Natural killer cell treated with Interleukin-12 subunit alpha and Interleukin-12 subunit beta and Interleukin-15 and Interleukin-18, amount 100 ng/mL, for 72 hours (primary cell): ENCODE results near the gene MGLL. TPM values are rescaled to one million over a fixed set of nuclear protein-coding genes. Genes with fewer than 3 reads are reported as not detected.

Experiments used
- ATAC-seq, 2 donors: fragments of 150-1000 bp; cut with Tn5 transposase in 1 of 2; sonication (Bioruptor Pico), chemical (Tn5 transposase) in 1 of 2; 2 replicates each; pipeline ENCODE4 v1.10.0; 2021
- DNase-seq: peaks from one replicate; pipeline ENCODE4 v3.0.0; 2022; ENCODE audit warnings: low spot score
- H3K27ac Mint-ChIP-seq, 2 donors: 1 replicate in 1 of 2; 2 replicates in 1 of 2; pipeline ENCODE4 v1.8.0; 2022; ENCODE audit warnings: mixed read lengths in 2 of 2, mild to moderate bottlenecking in 1 of 2, moderate library complexity in 1 of 2
- H3K27me3 Mint-ChIP-seq, 2 donors: 1 replicate in 1 of 2; 2 replicates in 1 of 2; pipeline ENCODE4 v1.8.0; 2022; ENCODE audit warnings: mixed read lengths in 2 of 2
- H3K36me3 Mint-ChIP-seq: one replicate; pipeline ENCODE4 v1.8.0; 2022; ENCODE audit warnings: mixed read lengths
- H3K4me1 Mint-ChIP-seq, 2 donors: 1 replicate in 1 of 2; 2 replicates in 1 of 2; pipeline ENCODE4 v1.8.0; 2022; ENCODE audit warnings: low read depth in 2 of 2, mixed read lengths in 2 of 2, mild to moderate bottlenecking in 1 of 2
- H3K4me3 Mint-ChIP-seq: one replicate; pipeline ENCODE4 v1.8.0; 2022; ENCODE audit warnings: mixed read lengths
- H3K9me3 Mint-ChIP-seq: 2 replicates; pipeline ENCODE4 v1.8.0; 2022; ENCODE audit warnings: mixed read lengths
- total RNA-seq, 2 donors: library from RNA; stranded (reverse); gene quantifications; one replicate each; pipeline ENCODE4 v1.2.3, GENCODE V29; 2022

The MGLL gene
- total RNA-seq, 2 donors from 2014 or later, result 2.1 to 3.2 TPM

DNA sequence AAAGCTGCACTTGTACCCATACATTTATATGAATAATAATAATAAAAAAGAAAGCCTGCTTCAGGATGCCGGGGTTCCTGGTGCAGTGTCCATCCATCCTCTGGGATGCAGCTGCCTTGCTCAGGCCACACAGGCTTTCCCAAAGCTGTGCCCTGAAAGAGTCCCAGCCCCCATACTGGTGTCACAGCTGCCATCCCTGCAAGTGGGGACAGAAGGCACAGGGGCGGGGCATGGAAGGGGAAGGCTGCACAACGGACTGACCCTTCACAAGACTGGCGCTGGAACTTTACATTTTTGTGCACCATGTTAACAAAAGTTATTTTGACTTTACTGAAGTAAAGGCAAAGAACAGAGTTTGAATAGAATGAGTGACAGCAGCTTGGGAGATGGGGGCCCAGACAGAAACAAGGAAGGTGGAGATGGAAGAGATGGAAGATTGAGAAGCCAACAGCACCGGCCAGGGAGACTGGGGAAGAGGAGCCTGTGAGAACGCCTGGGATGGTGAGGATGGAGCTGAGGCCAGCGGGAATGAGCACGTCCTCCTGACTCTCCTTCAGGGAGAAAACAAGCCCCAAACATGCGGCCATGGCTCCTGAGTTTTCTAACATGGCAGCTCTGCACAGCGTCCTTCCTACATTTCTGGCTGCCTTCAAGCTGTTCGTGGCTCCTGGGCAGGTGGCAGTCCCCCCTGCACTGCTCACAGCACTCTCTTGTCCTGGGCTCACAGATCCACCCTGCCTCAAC lies 76.5 kb downstream of the MGLL start:
- no peak for ATAC-seq
- Mint-ChIP-seq H3K36me3 (no peaks in the 10 kb centered on the region), H3K4me3 (no peak overlapping the region), H3K9me3 (no peaks in the 10 kb centered on the region), H3K27ac (no peak overlapping the region), H3K27me3 (peaks cover 4 to 5% of the 10 kb centered on the region in 2 donors), H3K4me1 (no peaks in the 10 kb centered on the region)
- DNase-seq, result no peak

DNA sequence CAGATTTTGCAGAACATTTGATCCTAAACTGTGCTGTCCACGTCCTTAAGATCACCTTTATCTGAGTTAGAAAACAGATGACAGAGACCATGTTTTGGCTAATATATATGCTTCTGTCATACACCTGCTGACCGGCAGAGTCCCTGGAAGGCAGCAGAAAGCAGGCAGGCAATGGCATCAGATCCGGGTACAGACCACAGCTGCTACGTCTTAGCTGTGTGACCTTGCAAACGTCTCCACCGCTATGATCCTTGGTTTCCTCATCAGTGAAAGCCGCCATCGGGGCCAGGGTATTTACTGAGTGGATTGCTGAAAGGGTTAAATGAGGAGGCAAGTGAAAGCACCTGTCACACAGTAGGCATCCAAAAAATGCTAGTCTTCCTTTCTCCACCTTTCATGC lies 77.4 kb downstream of the MGLL start:
- no peak for ATAC-seq

DNA sequence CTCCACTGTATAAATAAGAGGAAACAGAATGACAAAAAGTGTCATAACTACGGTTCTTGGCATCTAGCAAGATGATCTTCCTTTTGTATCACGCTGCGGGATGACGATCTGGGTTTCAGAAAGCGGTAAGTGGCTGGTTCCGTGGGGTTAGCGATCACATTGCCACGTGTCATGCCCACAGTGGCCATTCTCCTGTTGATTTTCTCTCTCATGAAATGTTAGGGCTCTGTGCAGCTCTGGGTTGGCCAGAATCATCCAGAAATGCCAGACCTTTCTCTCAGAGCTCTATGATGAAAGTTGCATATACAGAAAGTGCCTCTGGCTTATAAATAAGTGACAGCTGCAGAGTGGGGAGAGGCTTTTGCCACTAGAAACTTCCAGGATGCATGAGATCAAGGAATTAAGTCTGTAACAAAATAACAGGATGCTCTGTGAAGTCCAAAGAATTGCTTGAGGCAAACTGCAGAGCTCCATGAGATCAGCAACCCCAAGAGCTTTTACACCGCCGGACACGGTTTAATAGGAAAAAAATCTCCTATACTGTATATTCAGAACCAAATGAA lies 78.0 kb downstream of the MGLL start:
- no peaks in the 10 kb centered on the region for H3K36me3 Mint-ChIP-seq

More for the DNA sequence above, 77.4 kb downstream of the MGLL start:
- no peak for DNase-seq
- Mint-ChIP-seq H3K4me3 (no peak overlapping the region), H3K4me1 (no peaks in the 10 kb centered on the region), H3K36me3 (no peaks in the 10 kb centered on the region), H3K9me3 (no peaks in the 10 kb centered on the region), H3K27ac (no peak overlapping the region), H3K27me3 (no peaks in the 10 kb centered on the region)

DNA sequence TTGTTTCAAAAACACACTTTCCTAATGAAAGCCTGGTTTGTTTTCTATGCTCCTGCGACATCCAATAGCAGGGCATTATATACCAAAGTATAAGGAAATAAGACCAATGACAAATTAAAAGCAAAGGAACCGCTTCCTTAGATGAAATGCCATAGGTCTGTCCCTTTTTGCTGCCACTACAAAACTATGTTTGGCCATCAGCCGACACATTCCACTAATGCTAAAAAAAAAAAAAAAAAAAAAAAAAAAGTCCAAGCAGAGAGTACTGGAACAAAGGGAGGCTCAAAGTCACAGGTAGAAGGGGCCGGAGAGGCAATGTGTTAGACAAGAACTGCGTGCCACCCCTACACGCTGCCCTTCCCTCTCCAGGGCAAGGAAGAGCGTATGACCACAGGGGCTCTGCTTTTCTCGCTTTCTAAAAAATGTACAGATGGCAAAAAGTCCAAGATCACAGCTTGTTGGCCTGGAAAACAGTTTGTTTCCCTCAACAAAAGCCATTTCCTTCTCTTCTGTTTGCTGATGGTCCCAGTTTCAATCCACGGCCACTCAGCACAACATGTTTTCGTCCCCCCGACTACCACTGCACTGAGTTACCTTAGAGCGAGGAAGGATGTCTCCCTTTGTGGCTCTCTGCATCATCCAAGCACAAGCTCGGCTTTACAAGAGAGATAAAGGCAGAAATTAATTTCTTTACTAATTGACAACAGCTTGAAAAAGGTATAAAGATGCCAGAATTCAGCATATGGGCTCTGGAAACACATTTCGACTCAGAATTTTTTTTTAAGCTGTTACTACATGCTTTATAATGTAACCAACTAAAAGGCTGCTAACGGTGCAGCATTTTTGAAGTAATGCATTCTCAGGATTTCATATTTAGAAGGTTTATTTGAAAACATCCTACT lies 78.7 kb downstream of the MGLL start:
- H3K4me3 Mint-ChIP-seq, result no peak overlapping the region
- H3K9me3 Mint-ChIP-seq, result no peaks in the 10 kb centered on the region
- no peaks in the 10 kb centered on the region for H3K27me3 Mint-ChIP-seq
- no peak overlapping the region for H3K27ac Mint-ChIP-seq
- ATAC-seq (no peak), DNase-seq (no peak)
- H3K4me1 Mint-ChIP-seq, result no peaks in the 10 kb centered on the region
- no peaks in the 10 kb centered on the region for H3K36me3 Mint-ChIP-seq

More for the DNA sequence above, 78.0 kb downstream of the MGLL start:
- H3K4me1 Mint-ChIP-seq, result no peaks in the 10 kb centered on the region
- DNase-seq, result no peak
- no peak overlapping the region for H3K4me3 Mint-ChIP-seq
- no peak for ATAC-seq
- H3K9me3 Mint-ChIP-seq, result no peaks in the 10 kb centered on the region
- no peak overlapping the region for H3K27ac Mint-ChIP-seq
- no peaks in the 10 kb centered on the region for H3K27me3 Mint-ChIP-seq

DNA sequence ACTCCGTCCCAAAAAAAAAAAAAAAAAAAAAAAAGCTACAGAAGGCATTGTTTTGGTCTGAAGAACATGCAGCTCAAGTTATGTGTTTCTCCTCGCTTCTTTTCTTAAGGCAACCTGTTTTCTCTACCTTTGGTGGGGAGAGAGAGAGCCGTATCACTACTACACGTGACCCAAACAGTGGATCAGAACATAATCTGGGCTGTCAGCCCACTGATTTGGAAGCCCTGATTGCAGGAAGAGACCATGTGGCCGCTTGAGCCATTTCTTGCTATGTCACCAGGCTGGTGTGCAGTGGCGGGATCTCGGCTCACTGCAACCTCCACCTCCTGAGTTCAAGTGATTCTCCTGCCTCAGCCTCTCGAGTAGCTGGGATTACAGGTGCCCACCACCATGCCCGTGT lies 79.7 kb downstream of the MGLL start:
- Mint-ChIP-seq H3K9me3 (no peaks in the 10 kb centered on the region), H3K36me3 (no peaks in the 10 kb centered on the region), H3K4me1 (no peaks in the 10 kb centered on the region), H3K27ac (no peak overlapping the region), H3K4me3 (no peak overlapping the region), H3K27me3 (no peaks in the 10 kb centered on the region)
- ATAC-seq (no peak), DNase-seq (no peak)

DNA sequence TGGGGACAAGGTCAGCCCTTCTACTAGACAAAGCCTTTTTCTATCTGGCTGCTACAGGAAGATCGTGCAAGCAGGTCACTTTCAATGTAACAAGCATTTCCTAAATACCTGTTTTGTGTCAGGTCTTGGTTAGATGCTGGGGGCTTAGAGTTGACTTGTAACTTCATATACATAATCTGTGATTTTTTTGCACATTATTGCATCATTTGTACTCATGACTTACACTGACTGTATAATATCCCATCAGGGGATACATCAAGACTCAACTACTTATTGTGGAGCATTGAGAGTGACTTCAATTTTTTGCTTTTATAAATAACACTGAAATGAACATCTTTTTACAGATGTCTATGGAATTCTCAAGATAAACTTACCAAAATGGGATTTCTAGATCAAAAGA lies 80.6 kb downstream of the MGLL start:
- DNase-seq (no peak), ATAC-seq (no peak)
- Mint-ChIP-seq H3K4me1 (no peaks in the 10 kb centered on the region), H3K27me3 (no peaks in the 10 kb centered on the region), H3K4me3 (no peak overlapping the region), H3K27ac (no peak overlapping the region), H3K9me3 (no peaks in the 10 kb centered on the region), H3K36me3 (no peaks in the 10 kb centered on the region)

DNA sequence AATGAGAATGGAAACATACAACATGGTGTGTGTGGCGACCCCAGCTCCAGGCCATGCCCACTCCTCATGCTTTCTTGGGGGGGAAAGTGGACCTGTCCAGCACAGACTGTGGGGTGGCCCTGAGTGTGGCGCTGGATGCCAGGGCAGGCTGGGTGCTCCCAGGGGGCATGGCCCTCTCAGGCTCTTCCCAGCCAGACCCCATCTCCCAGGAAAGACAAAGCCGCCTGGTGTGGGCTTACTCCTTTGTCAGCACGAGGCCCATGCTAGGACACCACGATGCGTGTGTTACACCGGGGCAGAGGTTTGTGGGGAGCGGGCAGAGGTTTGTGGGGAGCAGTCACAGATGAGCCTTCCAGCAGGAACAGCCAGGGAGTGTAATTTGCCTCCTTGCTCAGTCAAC lies 81.1 kb downstream of the MGLL start:
- Mint-ChIP-seq H3K4me3 (no peak overlapping the region), H3K4me1 (no peaks in the 10 kb centered on the region), H3K27ac (no peak overlapping the region), H3K9me3 (no peaks in the 10 kb centered on the region), H3K27me3 (no peaks in the 10 kb centered on the region), H3K36me3 (no peaks in the 10 kb centered on the region)
- ATAC-seq (peak in 1 of 2 donors; percentile 26), DNase-seq (no peak)

DNA sequence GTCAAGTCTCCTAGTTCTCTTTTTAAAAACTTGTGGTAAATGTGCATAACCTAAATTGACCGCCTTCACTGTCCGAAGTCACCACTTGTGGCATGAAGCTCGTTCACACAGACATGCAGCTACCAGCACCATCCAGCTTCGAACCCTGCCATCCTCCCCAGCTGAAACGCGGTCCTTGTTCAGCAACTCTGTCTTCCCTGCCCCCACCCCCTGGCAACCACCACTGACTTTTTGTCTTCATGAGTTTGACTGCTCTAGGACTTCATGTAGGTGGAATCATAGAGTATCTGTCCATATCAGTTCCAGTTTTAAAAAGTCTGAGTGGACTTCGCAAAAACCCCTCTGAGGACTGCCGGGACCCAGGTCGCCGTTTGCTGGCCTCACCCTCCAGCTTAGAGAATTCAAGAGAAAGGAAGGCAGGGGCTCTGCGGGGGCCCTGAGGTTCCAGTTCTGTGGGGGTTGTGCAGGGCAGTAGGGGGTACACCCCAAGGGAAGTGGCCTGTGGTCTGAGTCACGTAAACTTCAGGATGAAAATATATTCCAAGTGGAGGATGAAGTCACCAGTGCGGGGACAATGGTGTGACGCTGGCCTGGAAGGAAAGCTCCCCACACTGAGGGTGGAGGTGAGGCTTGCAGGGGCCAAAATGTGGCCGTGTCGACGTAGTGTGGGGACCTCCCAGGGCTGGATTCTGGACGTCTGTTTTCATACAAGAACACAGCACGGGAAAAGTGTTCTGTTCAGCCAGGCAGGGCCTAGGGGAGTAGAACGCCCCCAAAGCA lies 82.0 kb downstream of the MGLL start:
- no peaks in the 10 kb centered on the region for H3K36me3 Mint-ChIP-seq
- no peaks in the 10 kb centered on the region for H3K27me3 Mint-ChIP-seq
- H3K4me1 Mint-ChIP-seq, result no peaks in the 10 kb centered on the region
- H3K27ac Mint-ChIP-seq, result no peak overlapping the region
- H3K9me3 Mint-ChIP-seq, result no peaks in the 10 kb centered on the region
- no peak for DNase-seq
- H3K4me3 Mint-ChIP-seq, result no peak overlapping the region
- peak in 1 of 2 donors; percentile 26 for ATAC-seq

DNA sequence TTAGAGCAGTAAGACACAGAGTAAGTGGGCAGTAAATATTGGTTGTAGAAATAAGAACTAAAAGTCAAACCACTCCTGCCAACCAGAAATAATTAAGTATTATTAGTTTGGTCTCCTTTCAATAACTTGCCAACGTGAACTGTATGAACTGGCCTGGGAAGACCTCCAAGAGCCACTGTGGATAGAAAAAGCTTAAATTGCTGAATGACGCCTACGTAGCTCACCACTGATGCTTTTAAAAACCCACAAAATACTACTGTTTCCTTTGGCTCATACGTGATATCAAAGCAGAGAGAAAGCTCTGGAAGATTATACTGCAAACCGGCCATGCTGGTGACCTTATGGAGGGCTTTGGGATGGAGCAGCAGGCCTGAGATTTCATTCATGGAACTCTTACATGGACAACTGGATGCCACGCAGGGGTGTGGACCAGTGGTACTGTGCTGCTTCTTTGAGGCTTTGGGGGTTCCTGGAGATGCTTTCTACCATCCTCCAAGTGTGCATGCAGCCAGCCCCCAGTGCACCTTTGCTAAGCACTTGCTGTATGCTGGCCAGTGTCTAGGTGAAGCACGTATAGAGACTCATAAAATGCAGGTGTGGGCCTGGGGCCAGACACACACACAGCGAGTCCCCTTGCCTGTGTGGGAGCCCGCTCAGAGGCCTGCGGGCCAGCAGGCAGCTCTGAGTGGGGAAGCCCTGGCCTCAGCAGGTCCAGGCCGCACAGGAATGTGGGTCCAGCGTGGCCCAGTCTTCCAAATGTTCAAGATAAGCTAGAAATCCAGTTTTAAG lies 82.8 kb downstream of the MGLL start:
- ATAC-seq (peak in 1 of 2 donors; percentile 34), DNase-seq (no peak)
- Mint-ChIP-seq H3K4me1 (peaks cover 0 to 3% of the 10 kb centered on the region in 2 donors), H3K36me3 (no peaks in the 10 kb centered on the region), H3K27ac (no peak overlapping the region), H3K4me3 (no peak overlapping the region), H3K27me3 (peaks cover 0 to 4% of the 10 kb centered on the region in 2 donors), H3K9me3 (no peaks in the 10 kb centered on the region)

DNA sequence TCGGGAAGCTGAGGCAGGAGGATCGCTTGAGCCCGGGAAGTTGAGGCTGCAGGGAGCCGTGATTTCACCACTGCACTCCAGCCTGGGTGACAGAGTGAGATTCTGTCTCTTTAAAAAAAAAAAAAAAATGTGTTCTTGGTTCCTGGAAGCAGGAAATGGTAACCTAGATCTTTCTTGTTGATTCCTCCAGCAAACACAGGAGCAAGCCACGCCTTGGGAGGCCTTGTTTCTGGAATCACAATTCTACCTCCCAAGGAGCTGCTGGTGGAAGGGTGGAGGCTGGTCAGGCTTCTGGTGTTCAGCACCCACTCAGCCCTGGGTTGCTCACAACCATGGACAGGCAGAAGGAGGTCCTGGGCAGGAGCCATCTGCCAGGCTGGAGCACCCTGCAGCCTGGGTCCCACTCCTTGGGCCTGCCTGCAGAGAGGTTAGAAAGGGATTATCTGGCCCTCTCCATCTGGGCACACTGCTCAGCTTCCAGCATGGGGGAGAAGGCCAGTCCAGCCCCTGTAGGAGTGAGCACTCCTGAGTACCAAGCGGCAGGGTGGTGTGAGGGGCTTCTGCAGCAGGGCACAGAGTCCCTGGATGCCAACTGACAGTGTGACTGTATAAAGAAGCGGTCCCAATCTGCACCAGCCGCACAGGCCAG lies 84.0 kb downstream of the MGLL start:
- Mint-ChIP-seq H3K9me3 (no peaks in the 10 kb centered on the region), H3K27me3 (peaks cover 4 to 7% of the 10 kb centered on the region in 2 donors), H3K4me1 (peaks cover 0 to 3% of the 10 kb centered on the region in 2 donors), H3K27ac (no peak overlapping the region), H3K36me3 (no peaks in the 10 kb centered on the region), H3K4me3 (no peak overlapping the region)
- ATAC-seq (peak in 1 of 2 donors; percentile 25), DNase-seq (no peak)

DNA sequence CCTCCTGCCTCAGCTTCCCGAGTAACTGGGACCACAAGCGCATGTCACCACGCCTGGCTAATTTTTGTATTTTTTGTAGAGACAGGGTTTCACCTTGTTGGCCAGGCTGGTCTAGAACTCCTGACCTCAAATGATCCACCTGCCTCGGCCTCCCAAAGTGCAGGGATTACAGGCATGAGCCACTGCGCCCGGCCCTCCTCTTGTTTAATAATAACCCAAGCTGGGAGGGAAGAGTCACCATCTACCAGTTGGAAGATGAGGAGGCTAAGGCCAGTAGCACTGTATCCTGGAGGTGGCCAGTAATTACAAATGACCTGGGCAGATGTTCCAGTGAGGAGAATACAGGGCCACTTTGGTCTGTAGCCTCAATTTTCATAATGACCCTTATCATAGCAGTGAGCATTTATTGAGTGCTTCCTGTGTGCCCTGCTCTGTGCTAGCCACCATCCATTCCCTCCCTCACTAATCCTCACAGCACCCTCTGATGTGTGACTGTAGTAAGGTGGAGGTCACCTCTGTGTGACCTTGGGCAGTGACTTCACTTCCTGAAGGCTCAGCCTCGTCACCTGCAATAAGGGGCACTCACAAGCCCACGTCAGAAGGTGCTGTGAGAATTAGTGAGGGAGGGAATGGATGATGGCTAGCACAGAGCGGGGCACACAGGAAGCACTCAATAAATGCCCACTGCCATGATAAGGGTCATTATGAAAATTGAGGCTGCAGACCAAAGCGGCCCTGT lies 85.3 kb downstream of the MGLL start:
- Mint-ChIP-seq H3K4me1 (peaks cover 0 to 3% of the 10 kb centered on the region in 2 donors), H3K9me3 (no peaks in the 10 kb centered on the region), H3K27ac (no peak overlapping the region), H3K36me3 (no peaks in the 10 kb centered on the region), H3K4me3 (no peak overlapping the region), H3K27me3 (peaks cover 5 to 7% of the 10 kb centered on the region in 2 donors)
- DNase-seq (no peak), ATAC-seq (no peak)
